HCT116 (cell line): ENCODE measurements around the gene TDRD7.

ENCODE experiments used
- EZH2 ChIP-seq: fragments of 200-600 bp; sonication (generic); IDR thresholded peaks from 2 replicates; pipeline ENCODE4 v1.6.1; 2017; ENCODE audit warnings: antibody characterized with exemption, mixed run types
- EZH2phosphoT487 ChIP-seq: fragments of 200-600 bp; IDR thresholded peaks from 2 replicates; pipeline ENCODE4 v1.6.1; 2018; ENCODE audit warnings: antibody characterized with exemption, borderline replicate concordance
- JUND ChIP-seq: IDR thresholded peaks from 2 replicates; pipeline ENCODE4 v1.6.1; 2012
- YY1 ChIP-seq: IDR thresholded peaks from 2 replicates; pipeline ENCODE4 v1.6.1; 2011; ENCODE audit warnings: low read length, low read depth, moderate library complexity, mild to moderate bottlenecking; ENCODE audit not compliant: insufficient replicate concordance; ENCODE audit errors: extremely low read depth
- TF ChIP-seq, protein P1 (sequence below), 3 experiments: fragments of 200-600 bp in 1 of 3; sonication (generic) in 1 of 3; IDR thresholded peaks in 2 of 3; conservative IDR thresholded peaks in 1 of 3; 2 replicates each; pipeline ENCODE4 v1.5.1; 2012 to 2017; ENCODE audit warnings: low read depth in 2 of 3, low read length in 2 of 3, antibody characterized with exemption in 1 of 3, borderline replicate concordance in 1 of 3, control low read depth in 1 of 3, mild to moderate bottlenecking in 1 of 3, mixed read lengths in 1 of 3, mixed run types in 1 of 3, moderate library complexity in 1 of 3; ENCODE audit not compliant: insufficient read depth in 1 of 3

DNA sequence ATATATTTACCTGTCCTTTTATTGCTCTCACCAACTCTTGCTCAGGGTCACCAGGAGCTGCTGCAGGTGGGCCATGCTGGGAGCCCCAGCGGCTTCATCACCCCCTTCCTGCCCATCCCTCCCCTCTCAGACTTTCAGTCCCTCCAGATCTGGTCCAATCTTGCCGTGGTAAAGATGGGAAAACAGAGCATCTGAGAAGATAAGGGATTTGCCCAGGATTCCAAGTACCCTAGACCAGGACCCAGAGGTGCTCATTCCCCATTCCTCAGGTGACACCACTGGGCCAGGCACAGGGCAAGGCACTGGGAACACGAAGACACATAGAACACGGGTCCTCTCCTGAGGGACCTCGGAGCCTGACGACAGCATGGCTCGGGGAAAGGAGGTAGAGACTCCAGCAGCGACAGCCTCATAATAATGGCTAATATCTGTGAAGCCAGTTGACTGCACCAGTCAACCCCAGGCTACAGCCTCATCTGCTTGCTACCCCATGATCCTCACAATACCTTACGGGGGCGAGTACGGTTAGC is 107.6 kb downstream of the TDRD7 start:
- TF ChIP-seq, protein P1, sequence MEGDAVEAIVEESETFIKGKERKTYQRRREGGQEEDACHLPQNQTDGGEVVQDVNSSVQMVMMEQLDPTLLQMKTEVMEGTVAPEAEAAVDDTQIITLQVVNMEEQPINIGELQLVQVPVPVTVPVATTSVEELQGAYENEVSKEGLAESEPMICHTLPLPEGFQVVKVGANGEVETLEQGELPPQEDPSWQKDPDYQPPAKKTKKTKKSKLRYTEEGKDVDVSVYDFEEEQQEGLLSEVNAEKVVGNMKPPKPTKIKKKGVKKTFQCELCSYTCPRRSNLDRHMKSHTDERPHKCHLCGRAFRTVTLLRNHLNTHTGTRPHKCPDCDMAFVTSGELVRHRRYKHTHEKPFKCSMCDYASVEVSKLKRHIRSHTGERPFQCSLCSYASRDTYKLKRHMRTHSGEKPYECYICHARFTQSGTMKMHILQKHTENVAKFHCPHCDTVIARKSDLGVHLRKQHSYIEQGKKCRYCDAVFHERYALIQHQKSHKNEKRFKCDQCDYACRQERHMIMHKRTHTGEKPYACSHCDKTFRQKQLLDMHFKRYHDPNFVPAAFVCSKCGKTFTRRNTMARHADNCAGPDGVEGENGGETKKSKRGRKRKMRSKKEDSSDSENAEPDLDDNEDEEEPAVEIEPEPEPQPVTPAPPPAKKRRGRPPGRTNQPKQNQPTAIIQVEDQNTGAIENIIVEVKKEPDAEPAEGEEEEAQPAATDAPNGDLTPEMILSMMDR (IDR thresholded peaks at IDR 0.05 in 2 of 3, conservative IDR thresholded peaks at IDR 0.05 in 1 of 3; ENCODE audit: borderline replicate concordance in 1 of 3, insufficient read depth in 1 of 3, low read depth in 2 of 3, low read length in 2 of 3): no peak
- no peak for TF ChIP-seq EZH2phosphoT487
- TF ChIP-seq JUND: no peak
- no peak for TF ChIP-seq YY1
- no peak for TF ChIP-seq EZH2
